D341Med (cell line): ENCODE data around the gene EVL.

Experiments used
- DNase-seq: peaks from one replicate; pipeline ENCODE4 v3.0.0; 2012; ENCODE audit warnings: low spot score

The EVL gene

GRCh38 chr14:100085462-100085861, 20.2 kb downstream of the EVL start:
- no peak for DNase-seq

DNA sequence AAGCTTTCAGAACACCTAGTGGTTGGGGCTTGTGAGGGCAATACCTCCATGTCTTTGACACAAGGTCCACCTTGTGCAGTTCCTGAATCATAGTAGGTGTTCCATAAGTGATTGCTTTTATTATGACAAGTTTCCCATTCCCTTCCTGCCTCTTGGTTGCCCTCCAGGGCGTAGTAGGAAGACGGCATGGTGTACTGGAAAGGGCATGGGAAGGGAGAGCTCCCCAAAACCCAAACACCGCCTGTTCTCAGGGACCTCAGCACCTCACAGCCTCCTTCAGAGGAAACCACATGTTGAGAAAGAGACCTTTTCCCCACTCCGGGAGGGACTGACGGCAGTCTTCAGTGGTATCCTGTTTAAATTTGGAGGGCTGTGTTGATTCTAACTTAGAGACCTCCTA, 21.1 kb downstream of the EVL start:
- DNase-seq: no peak

DNA sequence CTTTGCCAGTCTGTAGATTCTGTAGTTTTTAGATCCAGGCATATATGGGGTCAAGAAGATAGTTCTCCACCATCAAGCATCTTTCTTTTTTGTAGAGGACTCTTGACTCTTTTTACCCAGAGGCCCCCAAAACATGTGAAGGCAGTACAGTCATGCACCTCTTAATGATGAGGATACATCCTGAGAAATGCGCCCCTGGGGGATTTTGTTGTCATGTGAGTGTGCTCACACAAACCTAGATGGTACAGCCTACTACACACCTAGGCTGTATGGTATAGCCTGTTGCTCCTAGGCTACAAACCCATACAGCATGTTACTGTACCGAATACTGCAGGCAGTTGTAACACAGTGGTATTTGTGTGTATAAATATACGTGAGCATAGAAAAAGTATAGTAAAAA, 23.0 kb downstream of the EVL start:
- no peak for DNase-seq

DNA sequence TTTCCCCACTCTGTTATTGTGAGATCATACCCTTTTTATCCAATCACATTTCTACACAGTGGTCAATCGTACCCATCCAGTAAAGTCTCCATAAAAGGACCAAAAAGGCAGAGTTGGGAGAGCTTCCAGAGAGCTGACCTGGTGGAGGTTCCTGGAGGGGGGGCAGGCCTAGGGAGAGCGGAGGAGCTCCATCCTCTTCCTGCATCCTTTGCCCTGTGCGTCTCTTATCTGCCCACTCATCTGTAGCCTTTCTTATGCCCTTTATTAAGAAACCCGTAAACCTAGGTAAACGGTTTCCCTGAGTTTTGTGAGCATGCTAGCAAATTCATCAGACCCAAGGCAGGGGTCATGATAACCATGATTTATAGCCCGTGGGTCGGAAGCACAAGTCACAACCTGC, 26.2 kb downstream of the EVL start:
- no peak for DNase-seq

DNA sequence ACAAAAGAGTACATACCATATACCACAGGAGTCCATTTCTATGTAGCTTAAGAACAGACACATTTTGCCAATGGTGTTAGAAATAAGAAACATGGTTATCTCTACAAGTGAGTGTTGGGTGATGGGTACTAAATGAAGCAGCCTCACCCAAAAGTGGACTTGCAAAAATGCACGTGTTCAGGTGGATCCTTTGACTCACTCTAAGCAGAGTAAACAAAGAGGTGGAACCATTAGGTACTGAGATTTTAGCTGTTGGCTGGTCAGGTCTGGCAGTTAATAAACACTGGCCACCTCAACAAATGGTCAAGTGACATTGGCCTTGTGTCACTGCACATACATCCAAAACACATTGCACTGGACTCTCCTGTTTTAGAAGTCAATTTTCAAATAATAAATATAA, 27.6 kb downstream of the EVL start:
- DNase-seq: no peak

DNA sequence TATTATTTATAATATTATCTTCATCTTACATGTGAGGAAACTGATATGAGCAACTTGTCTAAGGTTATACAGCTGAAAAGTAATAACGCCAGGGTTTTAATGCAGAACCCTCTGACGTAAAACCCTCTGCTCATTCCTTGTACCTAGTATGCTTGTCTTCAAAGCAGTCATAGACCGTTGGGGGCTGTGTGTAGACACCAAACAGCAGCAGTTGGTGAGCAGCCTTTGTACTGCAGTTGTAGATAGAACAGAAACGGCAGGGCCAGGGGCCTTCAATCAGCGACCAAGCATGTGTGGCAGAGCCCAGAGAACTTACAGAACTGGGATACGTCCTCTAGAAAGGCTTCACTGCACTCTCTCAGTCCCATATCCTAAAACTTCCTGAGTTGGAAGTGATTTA, 28.1 kb downstream of the EVL start:
- no peak for DNase-seq

- DNase-seq: no peak
These were observed 31.4 kb downstream of the EVL start for GRCh38 chr14:100096656-100097055.

DNA sequence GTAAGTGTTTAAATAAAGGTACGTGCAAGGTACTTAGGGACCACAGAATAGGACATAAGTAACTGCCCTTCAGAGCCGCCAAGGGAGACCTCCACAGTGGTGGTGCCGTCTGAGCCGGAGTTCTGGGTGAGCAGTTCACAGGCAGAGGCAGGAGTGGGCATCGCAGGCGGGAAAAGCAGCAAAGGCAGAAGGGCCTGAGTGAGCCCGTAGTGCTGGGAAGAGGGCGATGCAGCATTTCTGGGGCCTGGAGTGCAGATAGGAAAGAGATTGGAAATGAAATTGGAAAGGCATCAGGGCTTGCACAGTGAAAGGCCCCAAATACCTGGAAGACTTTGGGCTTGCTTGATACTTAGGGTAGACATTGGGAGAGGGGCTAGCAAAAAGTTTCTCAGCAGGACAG, 32.9 kb downstream of the EVL start:
- no peak for DNase-seq

GRCh38 chr14:100100032-100100703, 34.9 kb downstream of the EVL start:
- no peak for DNase-seq

GRCh38 chr14:100102156-100102785, 37.0 kb downstream of the EVL start:
- no peak for DNase-seq

DNA sequence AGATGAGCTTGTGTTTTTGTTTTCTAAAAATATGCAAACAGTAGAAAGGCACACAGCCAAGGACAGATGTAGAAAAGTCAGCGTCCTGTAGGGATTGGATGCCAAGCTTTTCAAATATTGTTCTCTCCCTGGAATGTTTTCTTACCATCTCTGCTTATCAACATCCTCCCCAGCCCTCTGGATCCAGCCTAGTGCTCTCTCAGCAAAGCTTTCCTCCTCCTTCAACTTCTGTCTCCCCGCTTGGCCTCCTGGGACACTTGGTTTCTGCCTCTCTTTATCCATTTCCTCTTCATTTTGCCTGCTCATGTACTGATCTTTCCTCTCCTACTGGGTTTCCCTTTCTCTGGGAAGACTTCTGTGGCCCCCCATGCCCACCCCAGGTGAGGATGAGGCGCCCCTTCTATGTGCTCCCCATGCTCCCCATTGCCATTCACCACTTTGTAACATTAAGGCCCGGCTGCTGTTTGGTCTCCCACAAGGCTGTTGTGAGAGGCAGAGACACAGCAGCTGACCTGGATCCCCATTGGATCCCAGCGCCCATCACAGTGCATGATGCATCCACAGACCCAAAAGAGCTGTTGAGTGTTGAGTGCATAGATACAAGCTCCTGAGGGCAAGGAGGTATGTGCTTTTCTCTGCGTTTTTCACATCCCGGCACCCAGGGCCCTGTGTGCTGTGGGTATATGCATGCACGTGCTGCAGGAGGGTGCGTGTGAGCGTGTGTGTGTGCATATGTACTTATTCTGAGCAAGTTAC, 38.2 kb downstream of the EVL start:
- no peak for DNase-seq

- no peak for DNase-seq
These were observed 38.8 kb downstream of the EVL start for GRCh38 chr14:100104006-100104352.

GRCh38 chr14:100104523-100105300, 39.5 kb downstream of the EVL start:
- DNase-seq: no peak

- DNase-seq: no peak
These were observed 40.3 kb downstream of the EVL start for GRCh38 chr14:100105357-100106169.

DNA sequence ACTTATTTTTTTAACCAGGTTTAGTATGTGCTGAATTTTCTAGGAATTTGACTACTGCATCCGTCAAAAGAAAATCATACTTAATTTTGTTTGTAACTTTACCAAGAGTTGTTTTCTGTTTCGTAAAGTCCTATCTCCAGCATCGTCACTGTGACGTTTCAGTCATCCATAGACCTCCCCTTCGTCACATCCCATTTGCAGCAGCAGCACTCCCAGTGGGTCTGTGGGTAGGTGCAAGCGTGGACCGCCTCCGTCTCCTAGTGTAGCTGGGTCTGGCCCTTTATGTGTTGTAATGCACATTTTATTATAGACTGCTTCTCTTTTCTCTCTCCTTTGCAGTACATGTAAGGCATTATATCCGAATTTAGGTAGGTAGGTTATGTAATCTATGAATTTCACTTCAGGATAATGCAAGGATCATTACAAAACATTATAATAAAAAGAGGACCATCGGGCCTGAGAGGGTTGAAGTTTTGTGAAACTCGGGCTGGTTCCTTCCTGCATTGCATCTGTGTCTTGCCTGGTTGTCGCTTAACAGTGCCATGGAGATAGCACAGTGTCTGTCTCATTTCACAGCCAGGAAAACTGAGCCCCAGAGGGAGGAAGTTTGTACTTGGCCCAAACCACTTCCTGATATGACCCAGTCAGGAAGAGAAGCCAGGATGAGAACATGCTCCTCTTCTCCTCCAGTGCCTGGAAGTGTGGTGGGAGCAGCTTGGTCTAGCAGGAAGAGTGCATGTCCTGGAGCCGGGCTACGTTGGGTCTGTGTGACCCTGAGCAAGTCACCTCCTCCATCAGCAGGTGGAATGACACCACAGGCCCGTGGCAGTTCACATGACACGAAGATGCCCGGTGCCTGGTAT, 41.3 kb downstream of the EVL start:
- no peak for DNase-seq

DNA sequence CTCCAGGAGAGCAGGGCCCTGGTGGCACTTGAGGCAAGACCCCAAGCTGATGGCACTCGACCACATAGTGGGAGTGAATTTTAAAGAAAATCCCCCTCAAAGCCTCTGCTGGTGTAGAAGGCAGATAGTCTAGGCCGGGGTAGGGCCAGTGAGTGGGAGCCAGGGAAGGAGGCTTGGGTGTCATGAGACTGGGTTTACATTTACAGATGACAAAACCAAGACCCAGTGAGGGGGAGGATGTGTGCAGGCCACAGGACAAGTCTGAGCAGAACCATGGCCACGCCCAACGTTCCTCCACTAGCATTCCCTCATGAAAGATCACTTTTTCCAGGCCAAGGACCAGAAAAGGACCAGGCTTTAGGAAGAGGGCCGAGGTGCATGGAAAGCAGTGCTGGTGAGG, 42.0 kb downstream of the EVL start:
- DNase-seq: no peak

DNA sequence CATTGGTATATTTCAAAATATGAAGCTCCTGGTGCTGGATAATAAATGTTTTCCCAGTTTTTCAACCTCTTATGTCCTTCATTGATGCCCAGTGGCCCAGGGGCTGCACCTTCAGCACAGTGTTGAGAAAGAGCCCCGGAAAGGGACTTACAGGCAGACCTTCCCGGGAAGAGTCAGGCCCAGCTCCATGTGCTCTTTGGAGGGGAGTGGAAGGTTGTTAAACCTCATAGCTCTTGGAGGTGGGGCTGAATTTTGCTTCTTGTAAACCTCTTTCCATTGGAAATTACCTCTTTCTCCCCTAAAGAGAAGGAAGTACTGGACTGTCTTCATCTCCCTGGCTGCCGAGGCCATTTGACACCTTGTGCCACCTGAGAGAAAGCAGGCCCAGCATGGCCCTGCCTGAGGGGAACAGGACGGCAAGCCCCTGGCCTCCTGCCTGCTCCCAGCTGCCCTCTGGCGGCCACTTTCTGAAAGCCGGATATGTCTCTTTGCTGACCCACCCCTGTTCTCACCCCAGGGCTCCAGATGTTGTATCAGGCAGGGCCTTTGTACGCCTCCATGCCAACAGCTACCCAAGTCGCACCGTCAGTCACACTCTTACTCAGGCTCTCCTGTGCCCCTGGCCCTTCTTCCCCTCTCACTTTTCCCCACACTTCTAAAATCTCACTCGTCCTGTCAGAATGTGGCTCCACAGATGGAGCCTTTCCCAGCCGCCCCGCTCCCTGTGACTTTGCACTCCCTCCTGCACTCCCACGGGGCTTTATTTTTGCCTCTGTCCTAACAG, 43.0 kb downstream of the EVL start:
- DNase-seq: peak; percentile 92

DNA sequence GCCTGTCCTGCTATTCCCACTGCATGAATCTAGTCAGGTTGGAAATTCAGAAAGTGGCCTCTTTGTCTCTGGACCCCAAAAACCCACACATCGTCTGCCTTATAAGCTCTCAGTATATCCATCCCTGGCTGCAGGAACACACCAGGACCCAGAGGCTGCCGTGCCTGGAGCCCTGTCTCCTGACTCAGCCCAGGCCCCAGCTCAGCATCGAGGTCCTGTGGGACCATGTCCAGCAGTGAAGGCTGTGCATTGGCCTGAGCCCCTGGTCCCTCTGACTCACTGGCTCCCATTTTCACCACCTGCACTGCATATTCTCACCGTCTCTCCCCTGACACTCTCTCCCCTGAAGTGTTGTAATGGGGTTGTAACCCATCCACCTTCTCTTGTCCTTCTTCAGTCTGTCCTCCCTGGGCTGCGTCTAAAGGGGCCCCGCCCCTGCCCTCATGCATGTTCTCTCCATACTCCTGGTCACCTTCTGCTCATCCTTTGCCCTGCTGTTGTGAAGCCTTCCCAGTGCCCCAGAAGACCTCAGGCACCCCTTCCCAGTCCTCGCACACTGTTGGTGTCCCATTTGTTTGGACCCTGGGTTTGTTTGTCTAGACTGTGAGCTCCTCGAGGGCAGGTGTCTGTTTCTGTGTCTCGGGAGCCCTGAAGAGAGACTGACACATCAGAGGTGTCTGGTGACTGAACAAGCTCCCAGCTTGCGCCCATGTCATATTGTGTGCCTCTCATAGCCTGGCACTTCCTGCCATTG, 43.8 kb downstream of the EVL start:
- DNase-seq: no peak

DNA sequence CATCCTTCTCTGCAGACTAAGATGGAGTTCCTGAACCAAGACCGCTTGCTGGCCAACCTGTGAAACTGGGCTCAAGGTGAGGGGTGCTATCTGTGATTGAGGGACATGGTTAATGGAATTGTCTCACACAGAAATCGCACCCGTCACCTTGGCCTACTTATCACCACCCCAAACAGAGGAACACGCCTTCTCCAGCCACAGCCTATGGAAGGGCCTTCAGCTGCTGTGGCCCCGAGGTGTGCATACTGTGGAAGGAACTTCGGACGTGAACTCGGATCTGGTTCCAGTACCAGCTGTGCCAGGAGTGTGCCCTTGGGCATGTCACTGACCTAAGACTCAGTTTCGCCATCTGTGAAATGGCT, 44.4 kb downstream of the EVL start:
- no peak for DNase-seq
